NCI-H2196 treated with DMSO at 0.1 percent for 48 hours (cell line): ENCODE data around the gene PLEKHG5.

ENCODE experiments used
- DNase-seq: peaks from one replicate; lab custom pipeline; 2025; ENCODE audit not compliant: unreplicated experiment; lab: John Stamatoyannopoulos, UW

Gene PLEKHG5

DNA sequence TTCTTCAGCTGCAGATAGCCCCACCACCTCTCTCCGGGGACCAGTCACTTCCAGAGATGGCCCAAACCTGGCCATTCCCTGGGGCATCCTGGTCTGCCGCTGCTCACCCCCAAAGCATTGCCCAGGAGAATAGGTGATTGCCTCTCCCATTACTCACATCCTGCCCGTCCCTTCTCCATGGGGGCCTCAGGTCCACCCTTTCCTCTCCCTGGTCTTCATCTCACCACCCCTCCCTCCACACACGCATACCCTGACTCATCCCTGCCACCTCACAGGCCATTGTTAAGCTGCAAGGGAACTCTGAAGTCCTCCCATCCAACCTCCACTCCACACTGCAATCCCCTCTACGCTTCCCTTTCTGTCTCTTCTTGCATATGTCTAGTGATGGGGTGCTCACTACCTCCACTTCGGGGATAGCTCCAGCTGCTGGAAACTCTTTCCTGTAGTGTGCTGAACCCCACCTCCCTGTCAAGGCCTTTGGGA is at the start of gene PLEKHG5:
Gene PLEKHG5 (minus strand): TSS at position 188 of the 483 bp plus-strand sequence. CDS start 14,096 bp downstream, outside the sequence.
- no peak for DNase-seq

DNA sequence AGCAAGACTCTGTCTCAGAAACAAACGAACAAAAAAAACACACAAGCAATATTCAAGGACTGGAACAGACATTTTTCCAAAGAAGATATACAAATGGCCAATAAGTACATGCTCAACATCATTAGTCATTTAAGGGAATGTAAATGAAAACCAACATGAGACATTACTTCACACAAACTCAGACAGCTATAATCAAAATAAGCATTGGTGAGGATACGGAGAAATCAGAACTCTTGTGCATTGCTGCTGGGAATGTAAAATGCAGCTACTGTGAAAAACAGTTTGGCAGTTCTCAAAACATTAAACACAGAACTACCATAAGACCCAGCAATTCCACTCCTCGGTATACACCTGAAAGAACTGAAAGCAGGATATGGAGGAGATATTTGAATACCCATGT is 47.5 kb upstream of the PLEKHG5 start:
- DNase-seq = no peak

GRCh38 chr1:6536291-6536690 is 44.8 kb upstream of the PLEKHG5 start:
- DNase-seq = no peak

- no peak for DNase-seq
Observed at GRCh38 chr1:6535214-6535613, 43.7 kb upstream of the PLEKHG5 start.

DNA sequence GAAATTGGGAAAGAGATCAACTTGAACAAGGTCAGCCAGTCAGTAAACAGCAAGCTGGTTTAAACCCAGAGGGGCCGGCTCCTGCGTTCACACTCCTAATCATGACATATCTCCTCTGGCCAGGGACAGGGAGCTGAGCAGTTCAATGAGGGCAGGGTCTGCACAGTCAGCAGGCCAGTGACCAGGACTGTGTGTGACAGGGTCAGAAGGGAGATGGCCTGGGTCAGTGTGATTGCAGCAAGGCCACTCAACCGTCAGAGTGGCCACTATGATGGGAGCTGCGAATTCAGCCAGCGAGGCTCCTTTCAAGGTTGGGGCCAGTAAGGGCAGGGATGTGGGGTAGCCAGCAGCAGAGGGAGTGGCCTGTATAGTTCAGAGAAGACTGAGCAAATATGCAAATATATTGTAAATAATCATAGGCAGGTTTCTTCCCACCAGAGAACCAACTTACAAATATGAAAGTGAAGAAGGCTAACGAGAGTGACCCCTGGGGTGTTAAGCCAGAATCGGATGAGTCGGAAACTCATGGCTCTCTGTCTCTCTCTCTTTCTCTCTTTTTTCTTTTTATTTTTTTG is 42.9 kb upstream of the PLEKHG5 start:
- DNase-seq = no peak

DNA sequence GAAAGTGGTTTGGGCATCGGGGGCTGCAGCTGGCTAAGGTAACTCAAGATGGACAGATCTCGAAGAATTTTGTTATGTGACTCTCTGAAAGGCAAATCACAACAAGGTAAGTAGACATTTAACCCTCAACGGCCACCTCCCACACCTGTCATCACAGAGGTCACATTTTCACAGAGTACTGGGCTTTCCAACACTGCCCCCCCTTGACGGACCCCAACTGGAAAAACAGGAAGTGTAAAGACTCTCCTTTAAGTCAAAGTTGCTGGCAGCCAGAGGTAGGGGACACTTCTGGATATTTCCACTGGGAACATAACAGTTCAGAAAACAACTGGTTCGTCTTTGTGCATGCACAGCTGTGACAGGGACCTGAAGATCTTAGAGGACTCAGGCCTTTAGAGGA is 40.5 kb upstream of the PLEKHG5 start:
- DNase-seq = no peak

DNA sequence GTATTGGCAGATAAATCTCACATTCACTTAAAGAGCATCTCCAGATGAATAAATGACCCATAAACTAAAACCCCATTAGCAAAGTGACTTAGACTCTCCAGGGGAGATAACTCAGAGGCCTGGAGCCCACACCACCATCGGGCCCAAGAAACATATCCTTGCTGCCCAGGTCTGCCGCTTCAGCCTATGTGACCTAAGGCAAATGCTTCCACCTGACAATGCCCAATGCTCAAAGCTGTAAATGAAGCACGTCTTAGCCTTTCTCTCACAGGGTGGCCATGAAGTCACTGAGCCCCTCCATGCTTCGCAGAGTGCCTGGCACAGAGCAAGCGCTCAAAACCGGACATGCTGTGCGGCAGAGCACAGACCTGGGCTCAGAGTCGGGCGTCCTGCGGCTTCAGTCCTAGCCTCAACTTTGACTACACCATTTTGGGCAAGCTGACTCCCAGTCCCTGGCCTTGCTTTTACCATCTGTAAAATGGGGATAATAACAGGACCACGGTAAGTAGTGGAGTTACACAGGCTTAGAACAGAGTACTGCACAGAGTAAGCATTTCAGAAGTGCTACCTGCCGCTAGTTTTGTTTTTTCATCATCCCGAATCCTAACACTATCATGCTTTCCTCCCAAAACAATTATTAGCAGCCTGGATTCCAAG is 39.2 kb upstream of the PLEKHG5 start:
- DNase-seq = no peak

- DNase-seq = no peak
Observed at GRCh38 chr1:6528492-6528891, 37.0 kb upstream of the PLEKHG5 start.

- DNase-seq = no peak
Observed at GRCh38 chr1:6526316-6526715, 34.8 kb upstream of the PLEKHG5 start.

DNA sequence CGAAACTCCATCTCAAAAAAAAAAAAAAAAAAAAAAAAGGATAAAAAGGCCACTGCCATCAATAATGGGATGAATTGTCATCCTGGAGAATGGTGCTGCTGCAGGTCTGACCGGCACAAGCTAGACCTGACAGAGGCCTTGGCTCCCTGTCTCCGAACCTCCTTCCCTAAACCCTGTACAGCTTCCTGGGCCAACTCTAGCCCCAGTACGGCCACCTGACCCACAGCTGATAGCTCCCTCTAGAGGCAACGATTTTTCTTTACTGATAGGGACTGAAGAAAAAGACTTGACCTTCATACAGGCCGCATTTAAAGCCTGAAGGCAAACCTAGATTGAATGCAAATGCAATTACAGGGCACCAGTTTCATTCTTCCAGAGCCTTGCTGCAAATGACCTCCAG is 32.1 kb upstream of the PLEKHG5 start:
- peak; percentile 11 for DNase-seq

DNA sequence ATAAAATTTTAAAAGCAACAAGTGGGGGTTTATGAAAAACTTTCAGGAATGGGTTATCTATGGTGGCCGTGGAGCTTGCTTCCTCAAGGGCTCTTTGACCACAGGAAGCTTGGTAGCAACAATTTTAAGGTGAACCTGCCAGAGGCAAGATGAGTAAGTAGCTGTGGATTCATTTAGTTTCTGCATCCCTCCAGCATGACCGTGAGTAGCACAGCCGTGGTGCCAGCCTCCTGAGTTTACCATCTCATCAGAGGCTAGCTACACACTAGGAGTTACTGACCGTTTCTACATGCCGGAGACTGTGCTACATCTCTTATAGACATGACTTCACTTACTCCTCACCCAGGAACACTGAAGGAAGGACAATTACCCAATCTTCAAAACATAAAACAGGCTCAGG is 30.1 kb upstream of the PLEKHG5 start:
- DNase-seq = no peak

GRCh38 chr1:6519935-6520671 is 28.6 kb upstream of the PLEKHG5 start:
- DNase-seq = peak; percentile 48

DNA sequence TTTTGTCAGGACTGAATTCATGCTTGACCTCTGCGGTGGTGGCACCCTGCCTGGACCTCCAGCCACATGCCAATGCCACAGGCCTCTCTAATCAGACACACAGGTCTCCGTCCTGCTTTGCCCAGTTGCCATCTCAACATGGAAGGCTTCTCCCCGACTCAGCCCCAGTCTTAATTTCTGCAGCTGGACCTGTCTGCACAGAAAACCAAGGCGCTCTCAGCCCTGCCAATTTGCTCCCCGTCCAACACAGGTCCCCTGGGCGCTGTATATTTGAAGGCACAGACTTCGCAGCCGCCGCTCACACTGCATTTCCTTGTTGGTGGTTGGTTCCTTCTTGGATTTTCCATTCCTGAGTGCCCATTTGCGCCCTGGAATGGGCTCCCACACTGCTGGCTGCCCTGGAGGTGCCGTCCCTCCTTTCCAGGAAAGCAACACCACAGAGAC is 28.0 kb upstream of the PLEKHG5 start:
- no peak for DNase-seq

DNA sequence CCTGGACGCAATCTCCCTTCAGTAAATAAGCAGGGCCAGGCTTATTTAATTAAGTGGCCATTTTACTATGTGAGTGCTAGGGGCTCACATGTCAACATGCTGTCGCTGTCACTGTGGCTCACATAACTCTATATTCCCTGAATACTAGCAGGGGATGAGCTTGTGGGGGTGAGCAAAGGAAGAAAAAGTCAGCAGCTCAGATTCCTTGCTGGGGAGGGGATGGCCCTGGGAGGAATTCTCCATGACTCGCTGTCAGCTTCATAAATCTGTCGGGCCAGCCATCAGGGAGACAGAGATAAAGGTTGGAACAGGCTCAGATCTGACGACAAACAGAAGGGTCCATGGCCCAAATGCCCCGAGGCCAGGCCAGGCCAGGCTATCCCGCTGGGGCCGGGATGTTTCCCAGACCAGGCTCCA is 26.0 kb upstream of the PLEKHG5 start:
- no peak for DNase-seq

GRCh38 chr1:6515771-6516170 is 24.3 kb upstream of the PLEKHG5 start:
- no peak for DNase-seq

GRCh38 chr1:6513320-6513801 is 21.9 kb upstream of the PLEKHG5 start:
- no peak for DNase-seq

DNA sequence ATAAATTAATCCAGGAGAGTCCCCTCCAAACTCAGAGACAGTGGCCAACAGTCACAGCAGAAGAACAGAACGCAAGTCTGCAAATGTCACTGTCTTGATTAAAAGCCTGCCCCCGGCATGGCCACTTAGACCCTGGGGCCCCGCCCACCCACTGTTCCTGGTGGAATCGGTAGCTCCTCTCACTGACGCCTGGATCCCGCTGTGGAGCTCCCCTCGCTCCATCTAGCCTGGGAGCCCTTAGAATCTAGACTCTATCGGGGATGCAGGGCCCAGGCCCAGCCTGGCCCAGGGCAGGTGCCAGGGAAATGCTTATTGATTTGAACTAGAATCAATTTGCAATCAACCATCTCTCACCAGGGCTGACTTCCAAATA is 21.4 kb upstream of the PLEKHG5 start:
- DNase-seq = no peak

GRCh38 chr1:6512245-6512907 is 20.9 kb upstream of the PLEKHG5 start:
- no peak for DNase-seq

GRCh38 chr1:6511561-6512244 is 20.2 kb upstream of the PLEKHG5 start:
- no peak for DNase-seq

DNA sequence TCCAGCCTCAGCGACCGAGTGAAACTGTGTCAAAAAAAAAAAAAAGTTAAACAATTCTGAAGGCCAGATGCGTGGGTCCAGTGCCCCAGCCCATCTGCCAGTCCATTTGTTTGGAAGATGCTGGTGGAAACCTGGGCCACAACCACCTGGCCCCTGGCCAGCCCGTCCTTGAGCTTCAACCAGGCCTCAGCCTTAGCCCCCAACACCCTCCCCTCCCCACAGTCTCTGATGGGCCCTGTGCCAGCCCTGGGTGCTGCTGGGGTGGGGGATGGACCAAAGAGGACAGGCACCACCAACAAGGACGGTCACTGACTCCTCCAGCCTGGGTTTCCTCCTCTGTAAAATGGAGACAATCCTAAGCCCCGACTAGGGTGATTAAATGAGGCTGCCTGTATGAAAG is 19.6 kb upstream of the PLEKHG5 start:
- no peak for DNase-seq

DNA sequence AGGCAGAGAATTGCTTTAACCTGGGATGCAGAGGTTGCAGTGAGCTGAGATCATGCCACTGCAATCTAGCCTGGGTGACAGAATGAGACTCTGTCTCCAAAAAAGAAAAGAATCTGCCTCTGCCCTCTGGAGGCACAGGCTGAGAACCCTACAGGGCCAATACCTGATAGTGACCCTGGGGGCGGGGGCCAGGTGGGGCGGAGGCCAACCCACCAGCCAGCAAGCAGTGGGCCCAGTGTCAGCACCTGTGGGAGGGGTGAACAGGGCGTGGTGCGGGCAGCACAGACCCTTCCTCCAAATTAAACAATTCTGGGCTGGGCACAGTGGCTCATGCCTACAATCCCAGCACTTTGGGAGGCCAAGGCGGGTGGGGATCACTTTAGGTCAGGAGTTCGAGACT is 19.0 kb upstream of the PLEKHG5 start:
- DNase-seq = no peak
